HEK293 (cell line): ENCODE measurements around the gene ENDOU.

ENCODE experiments used
- GLI4 ChIP-seq: fragments of 450-650 bp; formaldehyde crosslinking; IDR thresholded peaks from 2 replicates; pipeline ENCODE4 v1.5.1; 2016; ENCODE audit warnings: missing biosample characterization, missing genetic modification characterization
- HOXC10 ChIP-seq: sonication (generic); formaldehyde crosslinking; IDR thresholded peaks from 2 replicates; pipeline ENCODE4 v1.8.1; 2023; ENCODE audit warnings: mild to moderate bottlenecking, missing genetic modification reagents
- MYNN ChIP-seq: fragments of 450-650 bp; formaldehyde crosslinking; IDR thresholded peaks from 2 replicates; pipeline ENCODE4 v1.5.1; 2016; ENCODE audit warnings: missing biosample characterization, missing genetic modification characterization, borderline replicate concordance
- REST ChIP-seq: fragments of 450-650 bp; formaldehyde crosslinking; IDR thresholded peaks from 2 replicates; pipeline ENCODE4 v1.5.1; 2016; ENCODE audit warnings: missing biosample characterization, missing genetic modification characterization
- TCF7L2 ChIP-seq: IDR thresholded peaks from 2 replicates; pipeline ENCODE4 v1.6.1; 2011; ENCODE audit warnings: low read depth, mild to moderate bottlenecking, inconsistent platforms, low read length, moderate library complexity, borderline replicate concordance
- ZBTB1 ChIP-seq: fragments of 450-650 bp; formaldehyde crosslinking; IDR thresholded peaks from 2 replicates; pipeline ENCODE4 v1.5.1; 2016; ENCODE audit warnings: missing biosample characterization, missing genetic modification characterization
- ZNF121 ChIP-seq: fragments of 450-650 bp; formaldehyde crosslinking; IDR thresholded peaks from 2 replicates; pipeline ENCODE4 v1.5.1; 2016; ENCODE audit warnings: missing biosample characterization, missing genetic modification characterization
- ZNF140 ChIP-seq: fragments of 450-650 bp; formaldehyde crosslinking; IDR thresholded peaks from 2 replicates; pipeline ENCODE4 v1.5.1; 2016; ENCODE audit warnings: missing biosample characterization, missing genetic modification characterization
- ZNF274 ChIP-seq, 2 experiments: fragments of 200-500 bp in 1 of 2; fragments of 450-650 bp in 1 of 2; sonication (Bioruptor generic) in 1 of 2; formaldehyde crosslinking in 1 of 2; IDR thresholded peaks; 2 replicates each; pipeline versions ENCODE4 v1.5.1 to v1.6.1; 2014 to 2016; ENCODE audit warnings: borderline replicate concordance in 1 of 2, inconsistent platforms in 1 of 2, low read length in 1 of 2, missing biosample characterization in 1 of 2, missing genetic modification characterization in 1 of 2
- ZNF558 ChIP-seq: fragments of 450-650 bp; formaldehyde crosslinking; IDR thresholded peaks from 2 replicates; pipeline ENCODE4 v1.5.1; 2016; ENCODE audit warnings: missing biosample characterization, missing genetic modification characterization
- ZNF629 ChIP-seq: fragments of 450-650 bp; formaldehyde crosslinking; IDR thresholded peaks from 2 replicates; pipeline ENCODE4 v1.5.1; 2017; ENCODE audit warnings: missing biosample characterization, missing genetic modification characterization
- TF ChIP-seq, protein P1 (sequence below): fragments of 450-650 bp; formaldehyde crosslinking; IDR thresholded peaks from 2 replicates; pipeline ENCODE4 v1.5.1; 2016; ENCODE audit warnings: missing biosample characterization, missing genetic modification characterization
- TF ChIP-seq, protein P2 (sequence below): fragments of 450-650 bp; formaldehyde crosslinking; optimal IDR thresholded peaks from 2 replicates; pipeline ENCODE3; 2016; ENCODE audit warnings: missing biosample characterization, mild to moderate bottlenecking, missing genetic modification characterization
- TF ChIP-seq, protein P3 (sequence below): fragments of 450-650 bp; formaldehyde crosslinking; conservative IDR thresholded peaks from 2 replicates; pipeline ENCODE4 v1.5.1; 2016; ENCODE audit warnings: low read depth, missing biosample characterization, missing genetic modification characterization

GRCh38 chr12:47739979-47740378, 14.7 kb upstream of the ENDOU start:
- no peak for TF ChIP-seq REST
- no peak for TF ChIP-seq ZNF274 (IDR thresholded peaks at IDR 0.05; ENCODE audit: low read length)
- TF ChIP-seq ZNF274 (tag by site-specific recombination; IDR thresholded peaks at IDR 0.05; ENCODE audit: borderline replicate concordance), result no peak
- no peak for TF ChIP-seq HOXC10 (CRISPR knock-in tag)
- no peak for TF ChIP-seq ZNF121 (tag by site-specific recombination)
- TF ChIP-seq ZNF558 (tag by site-specific recombination), result no peak
- no peak for TF ChIP-seq ZNF140 (tag by site-specific recombination)
- no peak for TF ChIP-seq TCF7L2
- TF ChIP-seq, protein P1, sequence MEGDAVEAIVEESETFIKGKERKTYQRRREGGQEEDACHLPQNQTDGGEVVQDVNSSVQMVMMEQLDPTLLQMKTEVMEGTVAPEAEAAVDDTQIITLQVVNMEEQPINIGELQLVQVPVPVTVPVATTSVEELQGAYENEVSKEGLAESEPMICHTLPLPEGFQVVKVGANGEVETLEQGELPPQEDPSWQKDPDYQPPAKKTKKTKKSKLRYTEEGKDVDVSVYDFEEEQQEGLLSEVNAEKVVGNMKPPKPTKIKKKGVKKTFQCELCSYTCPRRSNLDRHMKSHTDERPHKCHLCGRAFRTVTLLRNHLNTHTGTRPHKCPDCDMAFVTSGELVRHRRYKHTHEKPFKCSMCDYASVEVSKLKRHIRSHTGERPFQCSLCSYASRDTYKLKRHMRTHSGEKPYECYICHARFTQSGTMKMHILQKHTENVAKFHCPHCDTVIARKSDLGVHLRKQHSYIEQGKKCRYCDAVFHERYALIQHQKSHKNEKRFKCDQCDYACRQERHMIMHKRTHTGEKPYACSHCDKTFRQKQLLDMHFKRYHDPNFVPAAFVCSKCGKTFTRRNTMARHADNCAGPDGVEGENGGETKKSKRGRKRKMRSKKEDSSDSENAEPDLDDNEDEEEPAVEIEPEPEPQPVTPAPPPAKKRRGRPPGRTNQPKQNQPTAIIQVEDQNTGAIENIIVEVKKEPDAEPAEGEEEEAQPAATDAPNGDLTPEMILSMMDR (tag by site-specific recombination), result no peak
- TF ChIP-seq GLI4 (tag by site-specific recombination), result no peak
- no peak for TF ChIP-seq ZNF629 (tag by site-specific recombination)
- TF ChIP-seq, protein P2, sequence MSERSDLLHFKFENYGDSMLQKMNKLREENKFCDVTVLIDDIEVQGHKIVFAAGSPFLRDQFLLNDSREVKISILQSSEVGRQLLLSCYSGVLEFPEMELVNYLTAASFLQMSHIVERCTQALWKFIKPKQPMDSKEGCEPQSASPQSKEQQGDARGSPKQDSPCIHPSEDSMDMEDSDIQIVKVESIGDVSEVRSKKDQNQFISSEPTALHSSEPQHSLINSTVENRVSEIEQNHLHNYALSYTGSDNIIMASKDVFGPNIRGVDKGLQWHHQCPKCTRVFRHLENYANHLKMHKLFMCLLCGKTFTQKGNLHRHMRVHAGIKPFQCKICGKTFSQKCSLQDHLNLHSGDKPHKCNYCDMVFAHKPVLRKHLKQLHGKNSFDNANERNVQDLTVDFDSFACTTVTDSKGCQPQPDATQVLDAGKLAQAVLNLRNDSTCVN (tag by site-specific recombination), result no peak
- no peak for TF ChIP-seq ZBTB1
- TF ChIP-seq, protein P3, sequence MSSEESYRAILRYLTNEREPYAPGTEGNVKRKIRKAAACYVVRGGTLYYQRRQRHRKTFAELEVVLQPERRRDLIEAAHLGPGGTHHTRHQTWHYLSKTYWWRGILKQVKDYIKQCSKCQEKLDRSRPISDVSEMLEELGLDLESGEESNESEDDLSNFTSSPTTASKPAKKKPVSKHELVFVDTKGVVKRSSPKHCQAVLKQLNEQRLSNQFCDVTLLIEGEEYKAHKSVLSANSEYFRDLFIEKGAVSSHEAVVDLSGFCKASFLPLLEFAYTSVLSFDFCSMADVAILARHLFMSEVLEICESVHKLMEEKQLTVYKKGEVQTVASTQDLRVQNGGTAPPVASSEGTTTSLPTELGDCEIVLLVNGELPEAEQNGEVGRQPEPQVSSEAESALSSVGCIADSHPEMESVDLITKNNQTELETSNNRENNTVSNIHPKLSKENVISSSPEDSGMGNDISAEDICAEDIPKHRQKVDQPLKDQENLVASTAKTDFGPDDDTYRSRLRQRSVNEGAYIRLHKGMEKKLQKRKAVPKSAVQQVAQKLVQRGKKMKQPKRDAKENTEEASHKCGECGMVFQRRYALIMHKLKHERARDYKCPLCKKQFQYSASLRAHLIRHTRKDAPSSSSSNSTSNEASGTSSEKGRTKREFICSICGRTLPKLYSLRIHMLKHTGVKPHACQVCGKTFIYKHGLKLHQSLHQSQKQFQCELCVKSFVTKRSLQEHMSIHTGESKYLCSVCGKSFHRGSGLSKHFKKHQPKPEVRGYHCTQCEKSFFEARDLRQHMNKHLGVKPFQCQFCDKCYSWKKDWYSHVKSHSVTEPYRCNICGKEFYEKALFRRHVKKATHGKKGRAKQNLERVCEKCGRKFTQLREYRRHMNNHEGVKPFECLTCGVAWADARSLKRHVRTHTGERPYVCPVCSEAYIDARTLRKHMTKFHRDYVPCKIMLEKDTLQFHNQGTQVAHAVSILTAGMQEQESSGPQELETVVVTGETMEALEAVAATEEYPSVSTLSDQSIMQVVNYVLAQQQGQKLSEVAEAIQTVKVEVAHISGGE (tag by site-specific recombination), result no peak
- no peak for TF ChIP-seq MYNN (tag by site-specific recombination)
